DOHH2 (cell line): Measurements from ENCODE around the gene ZNF816.
"Not testable (repeated sequence)": the region's sequence is repeated elsewhere in the genome, so short reads cannot be mapped to it uniquely, and the experiment has no call there.

ENCODE experiments used
- H3F3A ChIP-seq: fragments of 200-600 bp; sonication (generic), shearing (Covaris generic); 2 replicates; pipeline ENCODE4 v1.6.0; 2016; ENCODE audit warnings: antibody characterized with exemption, mild to moderate bottlenecking; ENCODE audit not compliant: control insufficient read depth, insufficient read depth
- H3K27ac ChIP-seq: fragments of 200-600 bp; sonication (generic); 2 replicates; pipeline ENCODE4 v1.5.1; 2014; ENCODE audit warnings: low read depth, mild to moderate bottlenecking, low read length, moderate library complexity
- H3K27me3 ChIP-seq: fragments of 200-600 bp; sonication (generic); 2 replicates; pipeline ENCODE4 v1.6.1; 2014; ENCODE audit warnings: mild to moderate bottlenecking, low read length, mixed read lengths; ENCODE audit not compliant: control insufficient read depth
- H3K36me3 ChIP-seq: fragments of 200-600 bp; sonication (generic); 2 replicates; pipeline ENCODE4 v1.6.1; 2014; ENCODE audit warnings: mild to moderate bottlenecking, low read length, moderate library complexity, mixed read lengths; ENCODE audit not compliant: control insufficient read depth
- H3K4me1 ChIP-seq: fragments of 200-600 bp; sonication (generic); 2 replicates; pipeline ENCODE4 v1.6.1; 2014; ENCODE audit warnings: mild to moderate bottlenecking, low read length, mixed read lengths; ENCODE audit not compliant: control insufficient read depth
- H3K4me2 ChIP-seq: fragments of 200-600 bp; sonication (generic); 2 replicates; pipeline ENCODE4 v1.6.0; 2014; ENCODE audit warnings: mild to moderate bottlenecking, low read length, moderate library complexity
- H3K4me3 ChIP-seq: fragments of 200-600 bp; sonication (generic); 2 replicates; pipeline ENCODE4 v1.5.1; 2014; ENCODE audit warnings: mild to moderate bottlenecking, low read length, mixed read lengths
- H3K79me2 ChIP-seq: fragments of 200-600 bp; sonication (generic); 2 replicates; pipeline ENCODE4 v1.6.1; 2014; ENCODE audit warnings: mild to moderate bottlenecking, low read length, mixed read lengths; ENCODE audit not compliant: control insufficient read depth
- H3K9me2 ChIP-seq: fragments of 200-600 bp; sonication (generic); replicated peaks from 2 replicates; pipeline ENCODE4 v1.6.1; 2014; ENCODE audit warnings: mild to moderate bottlenecking, low read length, mixed read lengths; ENCODE audit not compliant: control insufficient read depth
- H3K9me3 ChIP-seq: fragments of 200-600 bp; sonication (generic); 2 replicates; pipeline ENCODE4 v1.6.1; 2014; ENCODE audit warnings: antibody characterized with exemption, low read length, mixed read lengths; ENCODE audit not compliant: control insufficient read depth, insufficient read depth
- H4K20me1 ChIP-seq: fragments of 200-600 bp; sonication (generic); 2 replicates; pipeline ENCODE4 v1.6.0; 2014; ENCODE audit warnings: low read depth, mild to moderate bottlenecking, antibody characterized with exemption, low read length, moderate library complexity; ENCODE audit not compliant: control insufficient read depth, insufficient read depth
- CTCF ChIP-seq: fragments of 200-600 bp; sonication (generic); IDR thresholded peaks from one replicate; pipeline ENCODE4 v1.5.1; 2014; ENCODE audit warnings: antibody characterized with exemption, mild to moderate bottlenecking, low read depth, low read length; ENCODE audit not compliant: poor library complexity, severe bottlenecking
- EZH2phosphoT487 ChIP-seq: fragments of 200-600 bp; sonication (generic); IDR thresholded peaks from 2 replicates; pipeline ENCODE4 v1.6.1; 2017; ENCODE audit warnings: borderline replicate concordance, mild to moderate bottlenecking, antibody characterized with exemption, low read length, moderate library complexity, mixed read lengths

The ZNF816 gene

DNA sequence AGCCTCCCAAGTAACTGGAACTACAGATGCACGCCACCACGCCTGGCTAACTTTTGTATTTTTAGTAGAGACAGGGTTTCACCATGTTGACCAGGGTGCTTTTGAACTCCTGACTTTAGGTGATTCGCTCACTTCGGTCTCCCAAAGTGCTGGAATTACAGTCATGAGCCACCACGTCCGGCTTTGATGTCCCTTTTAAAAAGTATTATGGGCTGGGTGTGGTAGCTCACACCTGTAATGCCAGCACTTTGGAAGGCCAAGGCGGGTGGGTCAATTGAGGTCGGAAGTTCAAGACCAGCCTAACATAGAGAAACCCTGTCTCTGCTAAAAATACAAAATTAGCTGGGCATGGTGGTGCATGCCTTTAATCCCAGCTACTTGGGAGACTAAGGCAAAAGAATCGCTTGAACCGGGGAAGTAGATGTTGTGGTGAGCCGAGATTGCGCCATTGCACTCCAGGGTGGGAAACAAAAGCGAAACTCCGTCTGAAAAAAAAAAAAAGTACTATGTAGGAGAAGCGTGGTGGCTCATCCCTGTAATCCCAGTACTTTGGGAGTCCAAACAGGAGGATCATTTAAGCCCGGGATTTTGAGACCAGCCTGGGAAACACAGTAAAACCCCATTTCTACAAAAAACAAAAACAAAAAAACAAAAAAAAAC, 28.2 kb upstream of the ZNF816 start:
- Histone ChIP-seq H3K4me1 (peaks cover 4% of the 10 kb centered on the region; the same call in 1 of the 2 replicates), H3K79me2 (no peaks in the 10 kb centered on the region), H3F3A (no peaks in the 10 kb centered on the region), H3K27me3 (no peaks in the 10 kb centered on the region), H3K36me3 (no peaks in the 10 kb centered on the region), H3K9me2 (no peaks in the 10 kb centered on the region), H3K9me3 (peaks cover 15% of the 10 kb centered on the region; the same call in 1 of the 2 replicates), H3K27ac (no peak overlapping the region), H3K4me3 (no peak overlapping the region), H3K4me2 (no peak overlapping the region), H4K20me1 (no peaks in the 10 kb centered on the region)
- no peak for TF ChIP-seq CTCF
- no peak for TF ChIP-seq EZH2phosphoT487

GRCh38 chr19:52988506-52988905, 25.8 kb upstream of the ZNF816 start:
- Histone ChIP-seq H3K4me2 (no peak overlapping the region), H3K36me3 (no peaks in the 10 kb centered on the region), H3F3A (no peaks in the 10 kb centered on the region), H3K27ac (no peak overlapping the region), H4K20me1 (no peaks in the 10 kb centered on the region), H3K27me3 (no peaks in the 10 kb centered on the region), H3K79me2 (no peaks in the 10 kb centered on the region), H3K9me2 (no peaks in the 10 kb centered on the region), H3K4me1 (no peaks in the 10 kb centered on the region), H3K4me3 (no peak overlapping the region), H3K9me3 (peaks cover 24% of the 10 kb centered on the region; the same call in 1 of the 2 replicates)
- TF ChIP-seq EZH2phosphoT487 (no peak), CTCF (no peak)

DNA sequence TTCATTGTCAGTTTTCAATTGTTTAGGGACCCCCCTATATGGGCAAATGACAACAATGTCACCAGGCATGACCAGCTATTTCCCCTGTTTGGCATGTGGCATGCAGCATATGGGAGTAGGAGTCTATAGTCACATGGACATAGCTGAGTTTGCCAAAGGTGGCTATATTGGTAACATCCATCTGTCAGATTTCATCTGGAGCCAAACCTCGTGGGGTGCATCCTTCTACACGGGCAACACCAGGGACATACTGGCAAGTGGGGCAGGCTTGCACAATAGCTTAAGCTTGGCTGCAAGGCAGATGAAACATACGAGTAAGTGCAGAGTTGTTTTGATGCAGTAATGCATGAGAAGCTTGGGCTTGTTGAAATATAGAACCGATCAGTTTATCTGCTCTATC, 24.5 kb upstream of the ZNF816 start:
- Histone ChIP-seq H3K27me3 (no peaks in the 10 kb centered on the region), H3F3A (no peaks in the 10 kb centered on the region), H3K4me2 (no peak overlapping the region), H3K4me3 (no peak overlapping the region), H3K36me3 (no peaks in the 10 kb centered on the region), H3K4me1 (no peaks in the 10 kb centered on the region), H4K20me1 (no peaks in the 10 kb centered on the region), H3K27ac (no peak overlapping the region), H3K9me2 (no peaks in the 10 kb centered on the region), H3K79me2 (no peaks in the 10 kb centered on the region), H3K9me3 (peaks cover 24% of the 10 kb centered on the region; the same call in 1 of the 2 replicates)
- TF ChIP-seq EZH2phosphoT487 = no peak
- TF ChIP-seq CTCF = no peak

GRCh38 chr19:52983167-52983566, 20.5 kb upstream of the ZNF816 start:
- H3K27ac ChIP-seq, H3K4me3 ChIP-seq, H3F3A ChIP-seq, H3K4me1 ChIP-seq, H3K27me3 ChIP-seq, H4K20me1 ChIP-seq, H3K9me2 ChIP-seq, H3K36me3 ChIP-seq, H3K79me2 ChIP-seq, H3K4me2 ChIP-seq: not testable (repeated sequence)
- H3K9me3 ChIP-seq = peaks cover 24% of the 10 kb centered on the region; the same call in 1 of the 2 replicates
